H1 (cell line): ENCODE measurements around the gene FIP1L1. TPM values are rescaled to one million over a fixed set of nuclear protein-coding genes. Genes with fewer than 3 reads are reported as not detected.

Experiments used
- CTCF ChIA-PET: fragments of 300-600 bp; sonication (Branson Sonifier 250); formaldehyde crosslinking; loops from one replicate; lab custom pipeline; 2021; ENCODE audit not compliant: partially characterized antibody; lab: Charles Lee
- POLR2A ChIA-PET: fragments of 300-600 bp; sonication (Branson Sonifier 250); formaldehyde crosslinking; loops from one replicate; lab custom pipeline; 2021; ENCODE audit warnings: inconsistent platforms; ENCODE audit not compliant: partially characterized antibody; lab: Charles Lee
- DNase-seq, 2 experiments: peaks; one replicate each; pipeline versions ENCODE4 v3.0.0 to v3.0.0-alpha.2; 2010 to 2022; ENCODE audit warnings: low spot score in 2 of 2, low read depth in 1 of 2, mixed read lengths in 1 of 2
- FAIRE-seq: peaks from 2 replicates; lab custom pipeline; 2011; peaks lifted over from hg19 to GRCh38; lab: Jason Lieb, UNC
- H2AFZ ChIP-seq: 2 replicates; pipeline ENCODE4 v1.8.1; 2012; ENCODE audit warnings: low read length, inconsistent platforms
- H2AK5ac ChIP-seq: 2 replicates; pipeline ENCODE4 v1.6.1; 2013; ENCODE audit warnings: low read depth, low read length
- H2BK120ac ChIP-seq: replicated peaks from 2 replicates; pipeline ENCODE3; 2013; ENCODE audit warnings: low read depth, low read length, inconsistent platforms
- H2BK12ac ChIP-seq: 2 replicates; pipeline ENCODE4 v1.6.1; 2013; ENCODE audit warnings: low read depth, low read length
- H2BK15ac ChIP-seq: 2 replicates; pipeline ENCODE4 v1.6.1; 2013; ENCODE audit warnings: low read length
- H2BK20ac ChIP-seq: 2 replicates; pipeline ENCODE4 v1.6.1; 2013; ENCODE audit warnings: low read length
- H2BK5ac ChIP-seq: 2 replicates; pipeline ENCODE4 v1.6.1; 2013; ENCODE audit warnings: low read depth, low read length
- H3K14ac ChIP-seq: 2 replicates; pipeline ENCODE4 v1.6.1; 2013; ENCODE audit warnings: inconsistent platforms; ENCODE audit not compliant: insufficient read length
- H3K18ac ChIP-seq: 2 replicates; pipeline ENCODE4 v1.6.1; 2013; ENCODE audit warnings: low read length; ENCODE audit errors: extremely low read depth
- H3K23ac ChIP-seq: 2 replicates; pipeline ENCODE4 v1.6.1; 2013; ENCODE audit warnings: inconsistent platforms; ENCODE audit not compliant: insufficient read length
- H3K23me2 ChIP-seq: 2 replicates; pipeline ENCODE4 v1.6.1; 2013; ENCODE audit warnings: low read depth, low read length
- H3K27ac ChIP-seq: 2 replicates; pipeline ENCODE4 v1.6.1; 2011; ENCODE audit warnings: low read depth, low read length, inconsistent platforms
- H3K27me3 ChIP-seq, 4 experiments: replicated peaks in 1 of 4; 1 replicate in 1 of 4; 2 replicates in 3 of 4; pipeline versions ENCODE4 v1.6.1 to v1.8.1; 2011 to 2013; ENCODE audit warnings: low read length in 3 of 4, mild to moderate bottlenecking in 3 of 4, inconsistent platforms in 2 of 4, mixed read lengths in 2 of 4, moderate library complexity in 1 of 4; ENCODE audit not compliant: control insufficient read depth in 3 of 4, insufficient read depth in 3 of 4; ENCODE audit errors: extremely low read depth in 1 of 4
- H3K36me3 ChIP-seq, 4 experiments: 2 replicates each; pipeline versions ENCODE4 v1.6.1 to v1.8.1; 2011 to 2013; ENCODE audit warnings: mild to moderate bottlenecking in 4 of 4, low read length in 3 of 4, moderate library complexity in 2 of 4, control low read depth in 1 of 4, inconsistent platforms in 1 of 4; ENCODE audit not compliant: insufficient read depth in 4 of 4, control insufficient read depth in 2 of 4
- H3K4ac ChIP-seq: replicated peaks from 2 replicates; pipeline ENCODE3; 2013; ENCODE audit warnings: low read length, low read depth, mixed read lengths, inconsistent platforms; ENCODE audit not compliant: insufficient read length
- H3K4me1 ChIP-seq, 4 experiments: replicated peaks in 1 of 4; 1 replicate in 1 of 4; 2 replicates in 3 of 4; pipeline versions ENCODE4 v1.6.1 to v1.8.1; 2011 to 2013; ENCODE audit warnings: low read length in 3 of 4, inconsistent platforms in 2 of 4, mixed read lengths in 1 of 4; ENCODE audit not compliant: insufficient read depth in 4 of 4, control insufficient read depth in 3 of 4
- H3K4me2 ChIP-seq, 2 experiments: 2 replicates each; pipeline versions ENCODE4 v1.6.1 to v1.8.1; 2011 to 2013; ENCODE audit warnings: low read depth in 2 of 2, low read length in 2 of 2, control low read depth in 1 of 2, inconsistent platforms in 1 of 2, mild to moderate bottlenecking in 1 of 2; ENCODE audit not compliant: insufficient read depth in 1 of 2
- H3K4me3 ChIP-seq, 4 experiments: fragments of 200-600, 300-600 bp in 1 of 4; sonication (generic), shearing (Covaris generic), sonication (Bioruptor Twin) in 1 of 4; 2 replicates each; pipeline versions ENCODE4 v1.5.1 to v1.8.1; 2011 to 2016; ENCODE audit warnings: low read length in 4 of 4, low read depth in 3 of 4, control low read depth in 2 of 4, inconsistent platforms in 2 of 4, mild to moderate bottlenecking in 2 of 4, mixed read lengths in 1 of 4, moderate library complexity in 1 of 4; ENCODE audit not compliant: insufficient read depth in 2 of 4; ENCODE audit errors: extremely low read depth in 1 of 4
- H3K56ac ChIP-seq: replicated peaks from 2 replicates; pipeline ENCODE3; 2013; ENCODE audit warnings: low read depth, mild to moderate bottlenecking, mixed read lengths, low read length, inconsistent platforms; ENCODE audit not compliant: insufficient read length
- H3K79me1 ChIP-seq: 2 replicates; pipeline ENCODE4 v1.6.1; 2013; ENCODE audit warnings: low read depth, low read length, control low read depth
- H3K79me2 ChIP-seq, 2 experiments: 2 replicates each; pipeline versions ENCODE4 v1.6.1 to v1.8.1; 2012 to 2013; ENCODE audit warnings: low read length in 2 of 2, mild to moderate bottlenecking in 2 of 2, inconsistent platforms in 1 of 2; ENCODE audit not compliant: insufficient read depth in 2 of 2, control insufficient read depth in 1 of 2
- H3K9ac ChIP-seq, 4 experiments: replicated peaks in 1 of 4; 1 replicate in 1 of 4; 2 replicates in 3 of 4; pipeline versions ENCODE4 v1.6.1 to v1.8.1; 2011 to 2013; ENCODE audit warnings: low read depth in 3 of 4, low read length in 3 of 4, control low read depth in 2 of 4, mild to moderate bottlenecking in 2 of 4, moderate library complexity in 2 of 4, inconsistent platforms in 1 of 4; ENCODE audit errors: extremely low read depth in 1 of 4
- H3K9me3 ChIP-seq, 2 experiments: 2 replicates each; pipeline versions ENCODE4 v1.6.1 to v1.8.1; 2012 to 2013; ENCODE audit warnings: mild to moderate bottlenecking in 2 of 2, moderate library complexity in 2 of 2, control low read depth in 1 of 2, inconsistent platforms in 1 of 2, low read depth in 1 of 2, low read length in 1 of 2, mixed read lengths in 1 of 2; ENCODE audit not compliant: insufficient read depth in 2 of 2
- H4K20me1 ChIP-seq, 2 experiments: replicated peaks in 1 of 2; 2 replicates each; pipeline versions ENCODE3 to v1.8.1; 2011 to 2013; ENCODE audit warnings: inconsistent platforms in 2 of 2, low read length in 2 of 2, mild to moderate bottlenecking in 1 of 2; ENCODE audit not compliant: insufficient read depth in 2 of 2, control insufficient read depth in 1 of 2
- H4K5ac ChIP-seq: 2 replicates; pipeline ENCODE4 v1.6.1; 2013; ENCODE audit warnings: low read length, low read depth, mixed read lengths, inconsistent platforms; ENCODE audit not compliant: insufficient read length
- H4K8ac ChIP-seq: 2 replicates; pipeline ENCODE4 v1.8.0; 2013; ENCODE audit warnings: mild to moderate bottlenecking, moderate library complexity, low read length, inconsistent platforms; ENCODE audit not compliant: insufficient read depth; ENCODE audit errors: extremely low read depth
- H4K91ac ChIP-seq: replicated peaks from 2 replicates; pipeline ENCODE3; 2013; ENCODE audit warnings: low read length, mixed read lengths, inconsistent platforms; ENCODE audit not compliant: insufficient read length
- FOSL1 ChIP-seq: IDR thresholded peaks from 2 replicates; pipeline ENCODE4 v1.6.1; 2011; ENCODE audit warnings: mild to moderate bottlenecking, low read depth, low read length, moderate library complexity; ENCODE audit not compliant: insufficient read depth
- GABPA ChIP-seq: IDR thresholded peaks from 2 replicates; pipeline ENCODE4 v1.6.1; 2011; ENCODE audit warnings: mild to moderate bottlenecking, low read length, moderate library complexity, borderline replicate concordance; ENCODE audit not compliant: insufficient read depth
- JUND ChIP-seq: IDR thresholded peaks from 2 replicates; pipeline ENCODE4 v1.6.1; 2011; ENCODE audit warnings: mild to moderate bottlenecking, improper control_type of control experiment, low read length
- KDM4A ChIP-seq: IDR thresholded peaks from one replicate; pipeline ENCODE4 v1.7.1; 2012; ENCODE audit warnings: low read depth, mild to moderate bottlenecking, moderate library complexity, low read length, inconsistent platforms; ENCODE audit not compliant: severe bottlenecking
- SP1 ChIP-seq: IDR thresholded peaks from 2 replicates; pipeline ENCODE4 v1.6.1; 2011; ENCODE audit warnings: low read depth, low read length
- WGBS, 2 experiments: shearing (Covaris generic) in 1 of 2; methylation state at CpG; one replicate each; pipeline versions ENCODE4 v1.1.6 to v1.1.7; 2013 to 2015; ENCODE audit warnings: low lambda C conversion rate in 2 of 2, mixed read lengths in 2 of 2, inconsistent platforms in 1 of 2, low coverage in 1 of 2, missing lambda C conversion rate in 1 of 2; ENCODE audit not compliant: insufficient replicate concordance in 2 of 2, insufficient coverage in 1 of 2, insufficient read length in 1 of 2; ENCODE audit errors: extremely low coverage in 1 of 2, missing lambda C conversion rate in 1 of 2; 5-methylcytosine and 5-hydroxymethylcytosine counted together
- polyA plus RNA-seq, 7 experiments: library from polyadenylated mRNA; depleted of rRNA in 3 of 7; stranded (reverse) in 5 of 7; unstranded in 2 of 7; fragments of >200 nt in 5 of 7; fragments of 200-250 nt in 2 of 7; gene quantifications; 1 replicate in 5 of 7; 2 replicates in 1 of 7; 4 replicates in 1 of 7; pipeline versions ENCODE4 v1.2.1 to v1.2.3, GENCODE V29; 2011 to 2013; ENCODE audit warnings: missing spikeins in 2 of 7, mixed read lengths in 2 of 7
- total RNA-seq: library from RNA; stranded (reverse); fragmentation: NEBNext Ultra II Directional; extraction: Animal tissue kit (Norgen Biotek cat#: 25700); gene quantifications from 2 replicates; pipeline ENCODE4 v1.2.1, GENCODE V29; 2021

The FIP1L1 gene
- total and polyA plus RNA-seq, 2 of the 8 experiments (the other 6 are each of a cell fraction or from before 2014, with no cell fraction given): 19.5 to 53.7 TPM

DNA sequence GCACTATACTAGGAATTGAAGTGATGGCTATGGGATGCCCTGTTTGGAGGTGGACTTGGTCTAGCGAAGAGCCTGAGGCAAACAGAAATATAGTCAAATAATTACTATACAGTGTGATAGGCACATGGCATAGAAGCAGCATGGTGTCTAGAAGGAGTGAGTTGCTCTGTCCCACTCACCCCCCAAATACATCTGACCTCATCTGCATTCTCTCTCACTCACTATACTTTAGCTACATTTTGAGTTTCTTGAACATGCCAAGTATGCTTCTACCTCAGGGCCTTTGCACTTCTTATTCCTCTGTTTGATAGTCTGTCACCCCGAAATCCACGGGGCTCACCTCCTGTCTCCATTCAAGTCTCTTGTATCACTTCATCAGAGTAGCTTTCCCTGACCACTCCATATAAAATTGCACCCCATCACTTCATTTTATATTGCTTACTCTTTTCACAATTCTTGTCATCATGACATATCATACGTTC, 2.6 kb upstream of the FIP1L1 start:
- POLR2A ChIA-PET: no interaction called here

More for the DNA sequence above, 2.6 kb upstream of the FIP1L1 start:
- DNase-seq (no peak), FAIRE-seq (no peak)
- Histone ChIP-seq H2BK20ac (no peak overlapping the region), H3K4ac (no peak overlapping the region), H3K23ac (no peak overlapping the region), H3K4me3 (no peak overlapping the region), H3K23me2 (peaks cover 2% of the 10 kb centered on the region; the same call in 1 of the 2 replicates), H3K27ac (no peak overlapping the region), H2AK5ac (no peak overlapping the region), H3K36me3 (no peaks in the 10 kb centered on the region; a peak in 1 of 8 replicates), H3K79me2 (peaks cover 15 to 23% of the 10 kb centered on the region in 2 experiments), H4K20me1 (peaks cover 0 to 3% of the 10 kb centered on the region in 2 experiments), H3K18ac (no peak overlapping the region), H2BK12ac (no peak overlapping the region), H3K9ac (no peak overlapping the region), H3K14ac (no peak overlapping the region), H4K91ac (no peak overlapping the region), H4K5ac (no peak overlapping the region), H3K56ac (no peak overlapping the region), H3K4me2 (no peak overlapping the region), H2AFZ (no peak overlapping the region), H3K79me1 (no peaks in the 10 kb centered on the region), H3K9me3 (no peaks in the 10 kb centered on the region), H4K8ac (no peak overlapping the region), H2BK15ac (no peak overlapping the region), H2BK120ac (no peak overlapping the region), H3K4me1 (no peaks in the 10 kb centered on the region; a peak in 2 of 7 replicates), H3K27me3 (peaks cover 0 to 2% (median under 1%) of the 10 kb centered on the region in 4 experiments; a peak in 1 of 7 replicates), H2BK5ac (no peak overlapping the region)
- WGBS, 2 experiments: 92% methylated on average over 4 of the region's 4 CpGs; no CpG with 5 or more reads in 1 of the 2 experiments
- CTCF ChIA-PET: interaction anchor here (0.8 kb wide), 1 partner anchor 719 kb away, joined by 3 read pairs; no protein-coding TSS in a partner anchor
- no peak for TF ChIP-seq JUND
- TF ChIP-seq GABPA: no peak
- TF ChIP-seq FOSL1: no peak
- no peak for TF ChIP-seq KDM4A
- TF ChIP-seq SP1: no peak
